ACC112 (cell line): ENCODE measurements around the gene AOPEP.

Experiments
- H2AFZ ChIP-seq: fragments of 200-600 bp; sonication (generic); one replicate; pipeline ENCODE4 v1.6.0; 2017; ENCODE audit warnings: antibody characterized with exemption, low read length; ENCODE audit not compliant: unreplicated experiment
- H3K27ac ChIP-seq: fragments of 200-600 bp; sonication (generic); 2 replicates; pipeline ENCODE4 v1.5.1; 2014; ENCODE audit warnings: low read depth, mild to moderate bottlenecking, antibody characterized with exemption, low read length, moderate library complexity
- H3K27me3 ChIP-seq: fragments of 200-600 bp; sonication (generic); 2 replicates; pipeline ENCODE4 v1.6.1; 2014; ENCODE audit warnings: mild to moderate bottlenecking, antibody characterized with exemption, low read length, moderate library complexity, mixed read lengths; ENCODE audit not compliant: insufficient read depth
- H3K36me3 ChIP-seq: fragments of 200-600 bp; sonication (generic); 2 replicates; pipeline ENCODE4 v1.6.1; 2016; ENCODE audit warnings: mild to moderate bottlenecking, antibody characterized with exemption, low read length, moderate library complexity, mixed read lengths; ENCODE audit not compliant: insufficient read depth
- H3K4me1 ChIP-seq: fragments of 200-600 bp; sonication (generic); one replicate; pipeline ENCODE4 v1.6.1; 2016; ENCODE audit warnings: low read length, mixed read lengths; ENCODE audit not compliant: insufficient read depth, unreplicated experiment, control insufficient read depth
- H3K4me3 ChIP-seq: fragments of 200-600 bp; sonication (generic); 2 replicates; pipeline ENCODE4 v1.5.1; 2014; ENCODE audit warnings: mild to moderate bottlenecking, low read depth, low read length
- H3K79me2 ChIP-seq: fragments of 200-600 bp; sonication (generic); one replicate; pipeline ENCODE4 v1.6.0; 2016; ENCODE audit warnings: low read length; ENCODE audit not compliant: control insufficient read depth, unreplicated experiment, insufficient read depth

The AOPEP gene

GRCh38 chr9:94779693-94780290 lies 53.3 kb downstream of the AOPEP start:
- Histone ChIP-seq H3K27ac (no peak overlapping the region), H3K36me3 (no peaks in the 10 kb centered on the region), H3K4me1 (peaks cover 8% of the 10 kb centered on the region)

GRCh38 chr9:94780516-94780950 lies 54.0 kb downstream of the AOPEP start:
- H3K36me3 ChIP-seq, result no peaks in the 10 kb centered on the region
- no peak overlapping the region for H3K27ac ChIP-seq
- H2AFZ ChIP-seq, result no peak overlapping the region
- H3K4me3 ChIP-seq, result no peak overlapping the region
- H3K79me2 ChIP-seq, result no peaks in the 10 kb centered on the region
- H3K4me1 ChIP-seq, result peaks cover 8% of the 10 kb centered on the region
- no peaks in the 10 kb centered on the region for H3K27me3 ChIP-seq

More at GRCh38 chr9:94779693-94780290, 53.3 kb downstream of the AOPEP start:
- Histone ChIP-seq H3K27me3 (no peaks in the 10 kb centered on the region), H3K79me2 (no peaks in the 10 kb centered on the region), H3K4me3 (no peak overlapping the region), H2AFZ (no peak overlapping the region)

GRCh38 chr9:94782355-94783101 lies 56.0 kb downstream of the AOPEP start:
- peaks cover 8% of the 10 kb centered on the region for H3K4me1 ChIP-seq
- no peak overlapping the region for H3K4me3 ChIP-seq
- peak overlapping the region; percentile 67 for H2AFZ ChIP-seq
- no peaks in the 10 kb centered on the region for H3K79me2 ChIP-seq
- H3K27ac ChIP-seq, result peak overlapping the region; percentile 53
- H3K36me3 ChIP-seq, result no peaks in the 10 kb centered on the region
- no peaks in the 10 kb centered on the region for H3K27me3 ChIP-seq

- H3K36me3 ChIP-seq, result no peaks in the 10 kb centered on the region
- H3K27ac ChIP-seq, result peak overlapping the region; percentile 53
- H2AFZ ChIP-seq, result peak overlapping the region; percentile 67
- no peaks in the 10 kb centered on the region for H3K79me2 ChIP-seq
- H3K4me1 ChIP-seq, result peaks cover 8% of the 10 kb centered on the region
- no peak overlapping the region for H3K4me3 ChIP-seq
- H3K27me3 ChIP-seq, result no peaks in the 10 kb centered on the region
Measured at GRCh38 chr9:94783102-94783682, 56.7 kb downstream of the AOPEP start.

- Histone ChIP-seq H3K4me3 (no peak overlapping the region), H3K36me3 (no peaks in the 10 kb centered on the region), H3K4me1 (peaks cover 8% of the 10 kb centered on the region), H3K27ac (peak overlapping the region; percentile 31; the same call in 1 of the 2 replicates), H3K27me3 (no peaks in the 10 kb centered on the region), H3K79me2 (no peaks in the 10 kb centered on the region), H2AFZ (no peak overlapping the region)
Measured at GRCh38 chr9:94783928-94784327, 57.4 kb downstream of the AOPEP start.

- Histone ChIP-seq H3K4me3 (no peak overlapping the region), H2AFZ (no peak overlapping the region), H3K4me1 (peaks cover 8% of the 10 kb centered on the region), H3K79me2 (no peaks in the 10 kb centered on the region), H3K27ac (no peak overlapping the region), H3K36me3 (no peaks in the 10 kb centered on the region), H3K27me3 (no peaks in the 10 kb centered on the region)
Measured at GRCh38 chr9:94785215-94786169, 59.0 kb downstream of the AOPEP start.

- H3K36me3 ChIP-seq, result no peaks in the 10 kb centered on the region
Measured at GRCh38 chr9:94786586-94786985, 60.1 kb downstream of the AOPEP start.

GRCh38 chr9:94787266-94787665 lies 60.8 kb downstream of the AOPEP start:
- peaks cover 11% of the 10 kb centered on the region for H3K4me1 ChIP-seq
- H3K27ac ChIP-seq, result no peak overlapping the region
- H3K36me3 ChIP-seq, result no peaks in the 10 kb centered on the region
- no peak overlapping the region for H2AFZ ChIP-seq
- H3K27me3 ChIP-seq, result no peaks in the 10 kb centered on the region
- H3K4me3 ChIP-seq, result no peak overlapping the region
- no peaks in the 10 kb centered on the region for H3K79me2 ChIP-seq

More at GRCh38 chr9:94786586-94786985, 60.1 kb downstream of the AOPEP start:
- Histone ChIP-seq H2AFZ (no peak overlapping the region), H3K27ac (no peak overlapping the region), H3K27me3 (no peaks in the 10 kb centered on the region), H3K4me3 (no peak overlapping the region), H3K4me1 (peaks cover 8% of the 10 kb centered on the region), H3K79me2 (no peaks in the 10 kb centered on the region)

- H3K79me2 ChIP-seq, result no peaks in the 10 kb centered on the region
- no peak overlapping the region for H3K27ac ChIP-seq
- H3K4me1 ChIP-seq, result peaks cover 18% of the 10 kb centered on the region
- H3K27me3 ChIP-seq, result no peaks in the 10 kb centered on the region
- peaks cover 1% of the 10 kb centered on the region; the same call in 1 of the 2 replicates for H3K36me3 ChIP-seq
- H2AFZ ChIP-seq, result no peak overlapping the region
- H3K4me3 ChIP-seq, result no peak overlapping the region
Measured at GRCh38 chr9:94788570-94789105, 62.1 kb downstream of the AOPEP start.

- Histone ChIP-seq H3K4me1 (peaks cover 27% of the 10 kb centered on the region), H2AFZ (no peak overlapping the region), H3K36me3 (peaks cover 22% of the 10 kb centered on the region), H3K4me3 (no peak overlapping the region), H3K27ac (no peak overlapping the region), H3K79me2 (no peaks in the 10 kb centered on the region), H3K27me3 (no peaks in the 10 kb centered on the region)
Measured at GRCh38 chr9:94791435-94791834, 64.9 kb downstream of the AOPEP start.
